Measurements from ENCODE around the gene RTEL1. TPM values are rescaled to one million over a fixed set of nuclear protein-coding genes. Genes with fewer than 3 reads are reported as not detected.
A peak's percentile ranks its signal among the peaks of the same experiment; 100 is the strongest.

The RTEL1 gene
- total RNA-seq, 1 donor: 5.7 TPM

DNA sequence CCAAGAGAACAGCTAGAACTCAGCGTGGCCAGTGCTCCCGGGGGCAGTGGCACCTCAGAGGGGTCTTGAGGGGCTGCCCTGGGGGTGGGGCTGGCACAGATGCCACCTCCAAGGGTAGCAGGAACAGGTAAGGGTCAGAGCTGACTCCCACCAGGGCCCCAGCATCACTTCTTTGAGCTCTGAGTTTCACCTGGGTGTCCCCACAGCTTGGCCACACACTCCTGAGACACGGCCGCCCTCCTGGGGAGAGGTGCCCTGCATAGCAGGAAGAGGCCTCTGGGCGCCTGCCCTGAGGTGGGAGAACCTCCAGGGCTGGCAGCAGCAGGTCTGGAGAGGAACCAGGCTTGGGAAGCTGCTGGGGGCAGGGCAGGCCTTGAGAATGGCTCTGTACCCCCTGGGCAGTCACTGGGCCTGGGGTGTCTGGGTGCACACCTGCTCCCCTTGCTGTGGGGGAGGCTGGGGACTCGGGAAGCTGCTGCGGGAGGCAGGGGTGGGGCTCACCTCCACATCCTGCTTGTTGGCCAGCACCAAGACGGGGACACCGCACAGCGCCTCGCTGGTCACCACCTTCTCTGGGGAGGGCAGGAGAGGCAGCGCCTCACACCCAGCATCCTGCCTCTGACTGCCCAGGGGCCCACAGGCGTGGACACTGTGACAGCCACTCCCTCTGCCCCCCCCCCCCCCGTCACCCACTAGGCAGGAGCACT, 43.4 kb downstream of the RTEL1 start:
- peaks cover 18% of the 10 kb centered on the region for H3K4me1 ChIP-seq (ENCODE audit: insufficient read depth, low read length)
- no peak overlapping the region for H3K4me3 ChIP-seq (ENCODE audit: low read length)
- no peaks in the 10 kb centered on the region for H3K9me3 ChIP-seq (ENCODE audit: low read depth, low read length)
- H3K27me3 ChIP-seq (ENCODE audit: insufficient read depth, low read length): no peaks in the 10 kb centered on the region

DNA sequence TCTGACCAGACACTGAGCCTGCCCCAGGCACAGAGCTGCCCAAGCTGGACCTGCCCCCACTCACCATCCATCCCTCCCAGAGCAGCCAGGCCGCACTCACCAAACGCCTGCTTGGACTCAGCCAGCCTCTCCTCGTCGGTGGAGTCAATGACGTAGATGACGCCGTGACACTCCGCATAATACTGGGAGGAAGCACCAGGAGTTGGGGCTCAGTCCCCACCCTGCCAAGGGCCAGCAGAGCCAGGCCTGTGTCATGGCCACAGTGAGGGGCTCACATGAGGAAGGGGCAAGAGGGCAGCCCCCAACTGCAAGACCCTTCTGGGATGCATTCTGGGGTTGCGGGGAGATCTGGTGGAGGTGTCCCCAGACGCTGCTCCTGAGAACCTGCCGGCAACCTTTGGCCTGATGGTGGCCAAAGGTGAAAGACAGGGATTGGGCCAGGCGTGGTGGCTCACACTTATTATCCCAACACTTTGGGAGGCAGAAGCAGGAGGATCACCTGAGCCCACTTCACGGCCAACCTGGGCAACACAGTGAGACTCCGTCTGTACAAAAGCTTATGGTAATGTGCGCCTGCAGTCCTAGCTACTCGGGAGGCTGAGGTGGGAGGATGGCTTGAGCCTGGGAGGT, 44.0 kb downstream of the RTEL1 start:
- Histone ChIP-seq H3K27me3 (ENCODE audit: insufficient read depth, low read length) (no peaks in the 10 kb centered on the region), H3K4me3 (ENCODE audit: low read length) (no peak overlapping the region), H3K4me1 (ENCODE audit: insufficient read depth, low read length) (peaks cover 18% of the 10 kb centered on the region), H3K9me3 (ENCODE audit: low read depth, low read length) (no peaks in the 10 kb centered on the region)

DNA sequence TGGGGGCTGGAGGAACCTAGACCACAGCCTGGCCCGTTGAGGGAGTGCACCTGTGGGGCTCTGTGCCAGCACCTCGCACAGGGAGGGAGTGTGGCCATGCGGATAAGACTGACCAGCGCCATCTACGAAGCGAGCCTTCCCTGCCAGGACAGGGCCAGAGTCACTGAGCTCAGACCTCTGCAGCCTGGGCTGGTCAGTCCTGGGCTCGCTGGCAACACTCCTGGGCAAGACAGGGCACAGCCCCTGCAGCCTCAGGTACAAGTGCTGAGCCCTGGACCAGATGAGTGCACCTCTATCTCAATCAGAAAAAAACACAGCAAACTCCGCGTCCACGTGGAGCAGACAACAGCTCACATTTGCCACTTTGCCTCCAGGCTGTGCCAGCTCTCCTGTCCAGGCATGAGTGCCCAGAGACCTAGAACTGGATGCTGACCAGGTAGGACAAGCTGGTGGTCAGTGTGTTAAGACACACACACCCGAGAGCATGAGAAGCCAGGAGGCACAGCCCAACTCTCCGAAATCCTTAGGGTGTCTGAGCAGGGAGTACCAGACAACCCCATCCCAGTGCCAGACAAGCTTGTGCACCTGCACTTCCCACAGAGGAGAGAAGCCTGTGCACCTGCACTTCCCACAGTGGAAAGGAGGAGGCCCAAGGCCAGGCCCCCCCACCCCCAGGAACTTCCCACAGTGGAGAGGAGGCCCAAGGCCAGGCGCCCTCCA, 44.8 kb downstream of the RTEL1 start:
- Histone ChIP-seq H3K4me1 (ENCODE audit: insufficient read depth, low read length) (peaks cover 15% of the 10 kb centered on the region), H3K9me3 (ENCODE audit: low read depth, low read length) (no peaks in the 10 kb centered on the region), H3K4me3 (ENCODE audit: low read length) (no peak overlapping the region), H3K27me3 (ENCODE audit: insufficient read depth, low read length) (no peaks in the 10 kb centered on the region)

DNA sequence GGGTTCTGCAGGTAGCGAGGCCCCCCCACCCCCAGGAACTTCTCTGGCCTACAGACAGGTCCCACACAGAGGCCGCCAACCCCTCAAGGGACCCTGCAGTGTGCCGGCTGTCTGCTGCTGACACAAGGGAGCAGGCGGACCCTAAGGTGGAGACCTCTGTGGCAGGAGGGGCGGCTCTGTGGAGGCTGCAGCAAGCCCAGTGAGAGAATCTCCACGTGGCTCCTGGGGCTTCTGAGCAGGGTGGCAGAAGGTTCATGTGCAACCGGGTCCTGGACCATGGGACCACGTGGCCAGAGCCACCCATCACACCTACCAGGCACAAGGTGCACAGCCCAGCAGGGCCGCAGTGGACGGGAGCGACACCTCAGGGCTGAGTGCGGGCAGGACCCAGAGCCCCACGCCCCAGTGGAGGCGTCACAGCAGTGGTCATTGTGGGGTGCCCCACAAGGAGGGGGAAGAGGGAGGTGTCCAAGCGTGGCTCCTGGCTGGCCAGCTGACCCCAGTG, 45.4 kb downstream of the RTEL1 start:
- H3K4me1 ChIP-seq (ENCODE audit: insufficient read depth, low read length): peaks cover 18% of the 10 kb centered on the region
- no peaks in the 10 kb centered on the region for H3K9me3 ChIP-seq (ENCODE audit: low read depth, low read length)
- H3K4me3 ChIP-seq (ENCODE audit: low read length): no peak overlapping the region
- no peaks in the 10 kb centered on the region for H3K27me3 ChIP-seq (ENCODE audit: insufficient read depth, low read length)

DNA sequence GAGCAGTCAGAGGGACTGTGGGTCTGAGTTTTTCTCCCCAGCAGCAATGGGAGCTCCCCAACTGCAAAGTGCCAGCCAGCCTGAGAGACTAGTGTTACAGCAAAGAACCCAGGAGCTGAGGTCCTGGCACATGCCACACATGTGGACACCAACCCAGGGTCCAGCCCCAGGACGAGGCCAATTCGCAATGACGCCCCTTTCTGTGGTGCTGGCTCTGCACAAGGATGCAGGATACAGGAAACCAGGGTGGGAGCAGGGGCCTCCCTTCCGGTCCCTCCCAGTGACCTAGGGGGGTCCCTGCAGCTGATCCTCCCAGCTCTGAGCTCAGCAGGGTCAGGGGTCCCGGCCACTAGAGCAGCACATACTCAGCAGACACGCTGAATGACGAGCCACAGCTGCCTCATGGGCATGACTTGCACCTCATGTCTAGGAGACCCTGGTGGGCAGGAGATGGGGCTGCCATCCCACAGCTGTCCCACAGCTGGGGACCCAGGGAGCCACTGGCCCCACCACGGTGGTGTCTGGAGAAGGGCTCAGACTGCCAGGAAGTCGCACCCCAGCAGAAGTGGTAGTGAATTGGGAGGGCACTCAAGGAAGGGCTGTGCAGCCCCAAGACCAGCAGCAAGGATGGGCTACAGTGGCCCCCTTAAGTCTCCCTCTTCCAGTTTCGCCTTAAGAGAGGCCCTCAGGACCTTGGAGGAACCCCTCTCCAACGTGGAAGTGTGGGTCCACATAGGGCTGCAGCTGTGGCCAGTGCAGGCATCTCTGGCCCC, 46.0 kb downstream of the RTEL1 start:
- H3K4me1 ChIP-seq (ENCODE audit: insufficient read depth, low read length): peaks cover 24% of the 10 kb centered on the region
- H3K4me3 ChIP-seq (ENCODE audit: low read length): no peak overlapping the region
- no peaks in the 10 kb centered on the region for H3K9me3 ChIP-seq (ENCODE audit: low read depth, low read length)
- H3K27me3 ChIP-seq (ENCODE audit: insufficient read depth, low read length): no peaks in the 10 kb centered on the region

DNA sequence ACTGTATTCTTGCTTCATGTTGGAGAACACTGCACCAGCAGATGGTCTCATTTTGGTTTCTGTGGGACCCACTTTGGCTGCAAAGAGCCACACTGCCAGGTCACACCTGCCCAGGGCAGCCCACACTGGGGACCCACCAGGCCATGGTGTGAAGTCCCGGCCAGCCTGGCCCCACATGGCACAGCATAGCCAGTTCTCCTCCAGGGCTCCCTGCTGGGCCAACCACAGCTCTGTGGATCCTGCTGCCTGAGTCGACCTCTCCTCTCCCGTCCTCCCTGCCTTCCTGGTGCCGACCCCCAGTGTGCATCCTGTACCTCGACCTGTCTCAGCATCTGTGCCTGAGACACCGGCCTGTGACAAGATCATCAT, 46.6 kb downstream of the RTEL1 start:
- Histone ChIP-seq H3K4me1 (ENCODE audit: insufficient read depth, low read length) (peaks cover 30% of the 10 kb centered on the region), H3K9me3 (ENCODE audit: low read depth, low read length) (no peaks in the 10 kb centered on the region)

DNA sequence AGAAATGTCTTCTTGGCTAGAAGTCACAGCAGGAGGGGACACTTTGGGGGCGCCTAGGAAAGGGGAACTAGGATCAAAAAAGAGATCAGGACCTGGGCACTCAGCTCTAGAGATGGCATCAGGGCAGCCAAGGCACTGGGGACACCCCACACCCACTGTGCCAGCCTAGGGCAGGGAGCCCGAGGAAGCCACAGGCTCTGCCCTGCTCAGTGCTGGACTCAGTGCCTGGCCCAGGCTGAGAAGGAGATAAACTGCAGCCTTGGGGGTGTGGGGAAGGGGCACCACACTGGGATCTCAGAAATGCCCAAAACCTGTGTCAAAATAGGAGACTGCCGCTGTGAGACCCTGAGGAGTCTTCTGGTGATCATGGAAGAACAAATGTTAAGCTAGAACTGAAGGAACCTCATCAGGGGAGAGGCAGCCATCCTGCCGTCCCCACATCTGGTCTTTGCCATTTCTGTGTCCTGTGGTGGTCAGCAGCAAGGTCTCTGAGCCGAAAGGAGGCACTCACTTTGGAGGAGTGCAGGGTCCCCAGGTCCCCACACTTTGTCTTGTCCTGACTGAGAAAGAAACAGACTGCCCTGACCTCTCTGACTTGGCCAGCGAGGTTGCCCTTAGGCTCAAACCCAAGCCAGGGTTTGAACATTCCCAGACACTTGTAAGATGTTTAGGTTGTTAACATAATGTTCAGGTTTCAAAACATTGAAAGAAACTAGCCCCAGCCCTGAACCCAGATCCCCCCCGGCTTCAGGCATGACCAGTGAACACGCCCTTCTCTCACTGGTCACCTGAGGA, 47.3 kb downstream of the RTEL1 start:
- H3K27me3 ChIP-seq (ENCODE audit: insufficient read depth, low read length): no peaks in the 10 kb centered on the region
- H3K4me1 ChIP-seq (ENCODE audit: insufficient read depth, low read length): peaks cover 36% of the 10 kb centered on the region
- no peak overlapping the region for H3K4me3 ChIP-seq (ENCODE audit: low read length)
- no peaks in the 10 kb centered on the region for H3K9me3 ChIP-seq (ENCODE audit: low read depth, low read length)

More for the DNA sequence above, 46.6 kb downstream of the RTEL1 start:
- no peaks in the 10 kb centered on the region for H3K27me3 ChIP-seq (ENCODE audit: insufficient read depth, low read length)
- no peak overlapping the region for H3K4me3 ChIP-seq (ENCODE audit: low read length)

DNA sequence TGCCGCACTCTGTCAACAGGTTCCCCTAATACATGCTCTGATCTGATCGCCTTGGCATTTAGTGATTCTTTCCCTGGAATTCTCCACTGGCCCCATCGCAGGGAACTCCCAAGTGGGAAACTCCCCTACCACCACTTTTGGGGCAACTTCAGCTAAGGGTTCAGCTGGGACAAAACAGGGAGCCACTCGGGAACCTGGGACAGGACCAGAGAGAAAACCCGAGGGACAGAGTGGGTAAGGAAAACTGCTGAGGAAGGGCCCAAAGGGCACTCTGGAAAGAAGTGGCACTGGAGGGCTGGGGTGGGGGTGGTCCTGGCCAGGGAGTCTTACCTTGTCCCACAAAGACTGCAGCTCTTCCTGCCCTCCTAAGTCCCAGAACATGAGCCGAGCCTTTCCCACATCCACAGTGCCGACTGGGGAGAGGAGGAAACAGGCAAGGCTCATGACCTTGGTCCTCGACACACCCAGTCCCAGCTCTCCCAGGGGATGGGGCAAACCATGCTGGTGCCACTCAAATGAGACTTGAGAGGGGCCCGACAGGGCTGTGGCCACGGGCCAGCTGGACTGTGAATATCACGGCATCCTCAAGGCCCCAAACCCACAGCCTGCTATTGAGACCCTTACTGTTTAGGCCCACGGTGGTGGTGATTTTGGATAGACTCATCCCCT, 48.0 kb downstream of the RTEL1 start:
- Histone ChIP-seq H3K4me3 (ENCODE audit: low read length) (no peak overlapping the region), H3K9me3 (ENCODE audit: low read depth, low read length) (no peaks in the 10 kb centered on the region), H3K27me3 (ENCODE audit: insufficient read depth, low read length) (no peaks in the 10 kb centered on the region), H3K4me1 (ENCODE audit: insufficient read depth, low read length) (peaks cover 40% of the 10 kb centered on the region)

DNA sequence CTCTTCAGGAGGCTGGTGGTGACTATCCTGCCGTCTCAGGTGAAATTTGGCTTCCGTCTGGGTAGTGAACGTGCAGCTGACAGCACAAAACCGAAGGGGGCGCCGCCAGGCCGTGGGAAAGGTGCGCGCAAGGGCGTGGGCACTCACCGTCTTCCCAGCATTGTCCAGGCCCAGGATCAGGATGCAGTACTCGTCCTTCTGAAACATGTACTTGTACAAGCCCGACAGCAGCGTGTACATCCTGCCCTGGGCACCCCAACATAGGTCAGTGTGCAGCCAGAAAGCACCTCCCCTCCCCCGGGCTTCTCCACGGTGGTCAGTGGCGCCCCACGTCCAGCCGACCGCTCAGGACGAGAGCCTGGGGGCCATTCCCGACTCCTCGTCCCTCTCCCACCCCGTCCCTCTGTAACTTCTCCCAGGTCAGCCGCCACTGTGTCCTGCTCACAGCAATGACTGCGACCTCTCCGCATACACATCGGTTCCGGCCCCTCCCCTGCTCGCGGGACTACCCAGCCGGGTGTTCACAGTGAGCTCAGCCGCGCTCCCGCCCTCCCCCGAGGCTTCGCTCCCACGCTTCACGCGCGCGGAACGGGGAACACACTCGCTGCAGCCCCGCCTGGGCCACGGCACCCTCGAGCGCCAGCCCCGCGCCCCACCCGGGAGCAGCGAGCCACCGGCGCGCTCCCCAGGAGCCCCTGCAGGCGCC, 48.9 kb downstream of the RTEL1 start:
- peaks cover 43% of the 10 kb centered on the region for H3K4me1 ChIP-seq (ENCODE audit: insufficient read depth, low read length)
- H3K9me3 ChIP-seq (ENCODE audit: low read depth, low read length): no peaks in the 10 kb centered on the region
- H3K4me3 ChIP-seq (ENCODE audit: low read length): peak overlapping the region; percentile 62
- H3K27me3 ChIP-seq (ENCODE audit: insufficient read depth, low read length): no peaks in the 10 kb centered on the region

DNA sequence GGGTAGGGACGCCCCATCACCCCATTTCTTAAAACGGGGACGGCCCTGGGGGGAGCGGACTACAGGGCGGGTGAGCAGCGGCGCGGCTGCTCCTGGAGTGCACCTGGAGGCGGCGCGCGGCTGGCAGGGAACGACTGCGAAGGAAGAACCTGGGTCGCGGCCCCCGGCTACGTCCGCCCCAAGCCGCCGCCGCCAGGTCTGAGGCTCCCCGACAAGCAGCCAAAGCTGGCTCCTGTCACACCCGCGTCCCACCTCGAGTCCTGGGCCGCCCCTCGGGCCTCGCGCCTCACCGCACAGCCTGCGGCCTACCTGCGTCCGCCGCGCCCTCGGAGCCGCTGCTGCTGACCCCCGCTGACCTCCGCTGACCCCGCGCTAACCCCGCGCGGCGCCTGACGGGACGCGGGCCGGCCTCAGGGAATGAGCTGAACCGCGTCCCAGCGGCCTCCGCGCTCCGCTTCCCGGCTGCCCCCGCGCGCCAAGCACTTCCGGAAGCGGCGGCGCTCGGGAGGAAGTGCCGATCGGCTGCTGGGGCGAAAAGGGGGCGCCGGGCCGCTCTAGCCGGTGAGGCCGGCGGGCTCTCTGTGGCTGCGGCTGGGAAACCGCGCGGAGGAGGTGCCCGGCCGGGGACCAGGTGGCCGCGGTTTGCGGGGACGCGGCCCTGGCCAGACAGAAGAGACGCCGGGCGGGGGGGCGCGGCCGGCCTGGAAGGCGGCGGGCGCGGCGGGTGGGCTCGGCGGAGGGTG, 49.6 kb downstream of the RTEL1 start, which contains the start of the genes ARFRP1 and ZGPAT:
Gene ARFRP1, minus strand, starts transcription at position 419 of the 743 bp plus-strand sequence. CDS start 885 bp downstream, outside the sequence.
Gene ZGPAT, plus strand, starts transcription at position 482 of the 743 bp plus-strand sequence. CDS start 542 bp downstream, outside the sequence.
- no peaks in the 10 kb centered on the region for H3K27me3 ChIP-seq (ENCODE audit: insufficient read depth, low read length)
- peak within 1 kb of the TSS; percentile 62 for H3K4me3 ChIP-seq (ENCODE audit: low read length)
- peaks cover 43% of the 10 kb centered on the region for H3K4me1 ChIP-seq (ENCODE audit: insufficient read depth, low read length)
- no peaks in the 10 kb centered on the region for H3K9me3 ChIP-seq (ENCODE audit: low read depth, low read length)

DNA sequence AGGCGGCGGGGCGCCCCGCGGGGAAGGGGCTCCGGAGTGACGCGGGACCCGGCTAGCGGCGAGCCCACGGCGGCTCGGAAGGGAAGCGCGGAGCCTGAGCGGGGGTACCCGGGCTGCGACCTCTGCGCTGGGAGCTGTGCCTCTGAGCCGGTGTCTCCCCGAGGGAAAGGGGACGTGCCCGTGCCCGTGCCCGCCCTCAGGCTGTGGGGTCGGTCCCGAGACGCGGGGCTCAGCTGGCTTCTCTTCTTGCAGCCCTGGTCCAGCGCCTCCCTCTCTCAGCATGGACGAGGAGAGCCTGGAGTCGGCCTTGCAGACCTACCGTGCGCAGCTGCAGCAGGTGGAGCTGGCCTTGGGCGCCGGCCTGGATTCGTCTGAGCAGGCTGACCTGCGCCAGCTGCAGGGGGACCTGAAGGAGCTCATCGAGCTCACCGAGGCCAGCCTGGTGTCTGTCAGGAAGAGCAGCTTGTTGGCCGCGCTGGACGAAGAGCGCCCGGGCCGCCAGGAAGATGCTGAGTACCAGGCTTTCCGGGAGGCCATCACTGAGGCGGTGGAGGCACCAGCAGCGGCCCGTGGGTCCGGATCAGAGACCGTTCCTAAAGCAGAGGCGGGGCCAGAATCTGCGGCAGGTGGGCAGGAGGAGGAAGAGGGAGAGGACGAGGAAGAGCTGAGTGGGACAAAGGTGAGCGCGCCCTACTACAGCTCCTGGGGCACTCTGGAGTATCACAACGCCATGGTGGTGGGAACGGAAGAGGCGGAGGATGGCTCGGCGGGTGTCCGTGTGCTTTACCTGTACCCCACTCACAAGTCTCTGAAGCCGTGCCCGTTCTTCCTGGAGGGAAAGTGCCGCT, 50.4 kb downstream of the RTEL1 start:
- peak overlapping the region; percentile 62 for H3K4me3 ChIP-seq (ENCODE audit: low read length)
- peaks cover 43% of the 10 kb centered on the region for H3K4me1 ChIP-seq (ENCODE audit: insufficient read depth, low read length)
- H3K27me3 ChIP-seq (ENCODE audit: insufficient read depth, low read length): no peaks in the 10 kb centered on the region
- H3K9me3 ChIP-seq (ENCODE audit: low read depth, low read length): no peaks in the 10 kb centered on the region

DNA sequence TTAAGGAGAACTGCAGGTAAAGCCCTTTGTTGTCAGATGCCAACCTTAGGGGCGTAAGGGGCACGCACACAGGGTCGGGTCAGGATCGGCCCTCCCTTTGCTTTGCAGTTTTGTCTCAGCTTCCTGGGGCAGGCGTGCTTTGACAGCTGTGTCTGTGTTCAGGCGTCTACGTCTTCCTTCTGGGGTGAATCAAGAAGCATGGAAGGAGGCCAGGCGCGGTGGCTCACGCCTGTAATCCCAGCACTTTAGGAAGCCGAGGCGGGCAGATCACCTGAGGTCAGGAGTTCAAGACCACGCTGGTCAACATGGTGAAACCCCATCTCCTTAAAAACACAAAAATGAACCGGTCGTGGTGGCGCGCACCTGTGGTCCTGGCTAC, 51.0 kb downstream of the RTEL1 start:
- peaks cover 43% of the 10 kb centered on the region for H3K4me1 ChIP-seq (ENCODE audit: insufficient read depth, low read length)

More for the DNA sequence above, 51.0 kb downstream of the RTEL1 start:
- H3K27me3 ChIP-seq (ENCODE audit: insufficient read depth, low read length): no peaks in the 10 kb centered on the region
- no peaks in the 10 kb centered on the region for H3K9me3 ChIP-seq (ENCODE audit: low read depth, low read length)
- no peak overlapping the region for H3K4me3 ChIP-seq (ENCODE audit: low read length)
